ENCODE data around the gene COX4I2.

COX4I2 gene

GRCh38 chr20:31678389-31679356, 41.0 kb downstream of the COX4I2 start:
- DNase-seq (ENCODE audit: low read depth): no peak
- TF ChIP-seq, protein P1, sequence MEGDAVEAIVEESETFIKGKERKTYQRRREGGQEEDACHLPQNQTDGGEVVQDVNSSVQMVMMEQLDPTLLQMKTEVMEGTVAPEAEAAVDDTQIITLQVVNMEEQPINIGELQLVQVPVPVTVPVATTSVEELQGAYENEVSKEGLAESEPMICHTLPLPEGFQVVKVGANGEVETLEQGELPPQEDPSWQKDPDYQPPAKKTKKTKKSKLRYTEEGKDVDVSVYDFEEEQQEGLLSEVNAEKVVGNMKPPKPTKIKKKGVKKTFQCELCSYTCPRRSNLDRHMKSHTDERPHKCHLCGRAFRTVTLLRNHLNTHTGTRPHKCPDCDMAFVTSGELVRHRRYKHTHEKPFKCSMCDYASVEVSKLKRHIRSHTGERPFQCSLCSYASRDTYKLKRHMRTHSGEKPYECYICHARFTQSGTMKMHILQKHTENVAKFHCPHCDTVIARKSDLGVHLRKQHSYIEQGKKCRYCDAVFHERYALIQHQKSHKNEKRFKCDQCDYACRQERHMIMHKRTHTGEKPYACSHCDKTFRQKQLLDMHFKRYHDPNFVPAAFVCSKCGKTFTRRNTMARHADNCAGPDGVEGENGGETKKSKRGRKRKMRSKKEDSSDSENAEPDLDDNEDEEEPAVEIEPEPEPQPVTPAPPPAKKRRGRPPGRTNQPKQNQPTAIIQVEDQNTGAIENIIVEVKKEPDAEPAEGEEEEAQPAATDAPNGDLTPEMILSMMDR (IDR thresholded peaks at IDR 0.05; ENCODE audit: low read depth, low read length): no peak
- TF ChIP-seq, protein P2, sequence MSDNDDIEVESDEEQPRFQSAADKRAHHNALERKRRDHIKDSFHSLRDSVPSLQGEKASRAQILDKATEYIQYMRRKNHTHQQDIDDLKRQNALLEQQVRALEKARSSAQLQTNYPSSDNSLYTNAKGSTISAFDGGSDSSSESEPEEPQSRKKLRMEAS (IDR thresholded peaks at IDR 0.05; ENCODE audit: low read depth, low read length): no peak
- TF ChIP-seq POLR2A (IDR thresholded peaks at IDR 0.05; ENCODE audit: extremely low read depth, insufficient read length) (no peak), MYC (IDR thresholded peaks at IDR 0.05; ENCODE audit: low read depth, low read length) (no peak)
- no peak overlapping the region for H3K4me3 ChIP-seq (ENCODE audit: low read depth, low read length)

DNA sequence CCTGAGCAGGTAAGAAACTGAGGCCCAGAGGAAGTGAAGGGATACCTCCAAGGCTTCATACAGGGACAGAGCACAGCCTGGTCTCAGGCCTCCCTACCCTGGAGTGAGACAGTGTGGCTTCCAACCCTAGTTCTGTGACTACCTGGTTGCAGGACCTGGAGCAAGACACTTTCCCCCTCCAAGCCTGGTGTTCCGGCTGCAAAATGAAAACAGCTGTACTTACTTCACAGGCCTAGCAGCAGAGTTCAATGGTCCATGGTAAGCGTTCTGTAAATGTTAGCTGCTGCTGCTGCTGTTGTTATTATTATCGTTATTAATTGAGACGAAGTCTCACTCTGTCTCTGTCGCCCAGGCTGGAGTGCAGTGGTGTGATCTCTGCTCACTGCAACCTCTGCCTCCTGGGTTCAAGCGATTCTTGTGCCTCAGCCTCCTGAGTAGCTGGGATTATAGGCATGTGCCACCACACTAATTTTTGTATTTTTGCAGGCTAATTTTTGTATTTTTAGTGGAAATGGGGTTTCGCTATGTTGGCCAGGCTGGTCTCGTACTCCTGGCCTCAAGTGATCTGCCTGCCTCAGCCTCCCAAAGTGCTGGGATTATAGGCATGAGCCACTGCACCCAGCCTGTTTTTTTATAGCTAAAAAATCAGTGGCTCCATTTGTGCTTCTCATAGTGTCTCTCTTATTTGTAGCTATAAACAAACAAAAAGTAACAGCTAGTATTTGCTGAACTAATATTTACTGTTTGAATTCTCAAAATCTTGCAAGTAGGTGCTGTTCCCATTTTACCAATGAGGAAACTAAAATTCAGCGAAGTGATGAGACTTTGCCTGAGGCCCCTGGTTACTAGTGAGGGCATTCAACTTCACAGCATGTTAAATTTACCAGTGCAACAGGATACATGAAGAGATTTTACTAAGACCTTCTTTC, 41.9 kb downstream of the COX4I2 start:
- no peak for DNase-seq (ENCODE audit: low read depth)
- H3K4me3 ChIP-seq (ENCODE audit: low read depth, low read length): no peak overlapping the region
- TF ChIP-seq, protein P1 (IDR thresholded peaks at IDR 0.05; ENCODE audit: low read depth, low read length): no peak
- TF ChIP-seq, protein P2 (IDR thresholded peaks at IDR 0.05; ENCODE audit: low read depth, low read length): no peak
- TF ChIP-seq POLR2A (IDR thresholded peaks at IDR 0.05; ENCODE audit: extremely low read depth, insufficient read length): no peak
- TF ChIP-seq MYC (IDR thresholded peaks at IDR 0.05; ENCODE audit: low read depth, low read length): no peak

GRCh38 chr20:31680286-31681127, 42.8 kb downstream of the COX4I2 start:
- TF ChIP-seq, protein P1 (IDR thresholded peaks at IDR 0.05; ENCODE audit: low read depth, low read length): no peak
- TF ChIP-seq MYC (IDR thresholded peaks at IDR 0.05; ENCODE audit: low read depth, low read length) (no peak), POLR2A (IDR thresholded peaks at IDR 0.05; ENCODE audit: extremely low read depth, insufficient read length) (no peak)
- TF ChIP-seq, protein P2 (IDR thresholded peaks at IDR 0.05; ENCODE audit: low read depth, low read length): no peak
- H3K4me3 ChIP-seq (ENCODE audit: low read depth, low read length): no peak overlapping the region
- no peak for DNase-seq (ENCODE audit: low read depth)

- no peak overlapping the region for H3K4me3 ChIP-seq (ENCODE audit: low read depth, low read length)
- TF ChIP-seq, protein P1 (IDR thresholded peaks at IDR 0.05; ENCODE audit: low read depth, low read length): no peak
- no peak for DNase-seq (ENCODE audit: low read depth)
Observed at GRCh38 chr20:31681128-31681727, 43.5 kb downstream of the COX4I2 start.

DNA sequence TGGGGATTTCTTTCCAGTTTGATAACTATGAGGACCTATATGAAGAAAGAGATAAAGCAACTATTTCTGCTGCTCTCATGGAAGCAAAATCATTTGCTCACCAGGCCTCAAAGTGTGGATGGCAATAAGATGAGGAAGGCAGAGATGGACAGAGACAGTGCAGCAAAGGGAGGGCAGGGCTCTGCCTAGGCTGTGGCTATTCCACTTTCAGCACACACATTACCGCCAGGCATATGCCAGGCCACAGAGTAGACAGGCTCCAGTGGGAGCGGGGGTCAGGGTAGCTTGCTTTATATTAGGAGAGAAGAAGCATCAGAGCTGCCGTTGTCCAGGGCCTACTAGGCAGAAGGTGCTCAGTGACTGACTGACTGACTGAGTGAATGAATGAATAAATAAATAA, 44.1 kb downstream of the COX4I2 start:
- H3K4me3 ChIP-seq (ENCODE audit: low read depth, low read length): no peak overlapping the region
- DNase-seq (ENCODE audit: low read depth): no peak
- TF ChIP-seq, protein P2 (IDR thresholded peaks at IDR 0.05; ENCODE audit: low read depth, low read length): no peak
- no peak for TF ChIP-seq POLR2A (IDR thresholded peaks at IDR 0.05; ENCODE audit: extremely low read depth, insufficient read length)
- TF ChIP-seq, protein P1 (IDR thresholded peaks at IDR 0.05; ENCODE audit: low read depth, low read length): no peak
- no peak for TF ChIP-seq MYC (IDR thresholded peaks at IDR 0.05; ENCODE audit: low read depth, low read length)

Data from NB4 (cell line).